Epithelial cell of proximal tubule (primary cell): ENCODE data around the gene SAMD4A. TPM values are rescaled to one million over a fixed set of nuclear protein-coding genes. Genes with fewer than 3 reads are reported as not detected.

Source experiments
- DNase-seq: peaks from one replicate; pipeline ENCODE4 v3.0.0-alpha.2; 2011; ENCODE audit warnings: low read depth
- H3K4me3 ChIP-seq: 2 replicates; pipeline ENCODE4 v1.5.1; 2011; ENCODE audit warnings: low read depth, mild to moderate bottlenecking, low read length
- CTCF ChIP-seq: conservative IDR thresholded peaks from 2 replicates; pipeline ENCODE4 v1.5.1; 2012; ENCODE audit warnings: low read depth, mild to moderate bottlenecking, low read length
- total RNA-seq: library from RNA; depleted of rRNA; stranded (reverse); fragments of >200 nt; gene quantifications from 2 replicates; pipeline ENCODE4 v1.2.3, GENCODE V29; 2015

Gene SAMD4A
- total RNA-seq, 1 donor from 2014 or later = 18.9 TPM

- TF ChIP-seq CTCF = no peak
- peak; percentile 37 for DNase-seq
- H3K4me3 ChIP-seq = no peak overlapping the region
Measured at GRCh38 chr14:54698966-54699530, 132.1 kb downstream of the SAMD4A start.

GRCh38 chr14:54699735-54700134, 132.8 kb downstream of the SAMD4A start:
- TF ChIP-seq CTCF = no peak
- DNase-seq = no peak

GRCh38 chr14:54700717-54701116, 133.8 kb downstream of the SAMD4A start:
- DNase-seq = no peak
- H3K4me3 ChIP-seq = no peak overlapping the region
- no peak for TF ChIP-seq CTCF

More at GRCh38 chr14:54699735-54700134, 132.8 kb downstream of the SAMD4A start:
- H3K4me3 ChIP-seq = no peak overlapping the region

GRCh38 chr14:54702014-54702491, 135.1 kb downstream of the SAMD4A start:
- no peak for TF ChIP-seq CTCF
- no peak overlapping the region for H3K4me3 ChIP-seq
- DNase-seq = no peak

GRCh38 chr14:54702492-54702891, 135.6 kb downstream of the SAMD4A start:
- no peak for TF ChIP-seq CTCF
- DNase-seq = no peak
- H3K4me3 ChIP-seq = no peak overlapping the region

GRCh38 chr14:54703082-54703481, 136.2 kb downstream of the SAMD4A start:
- DNase-seq = no peak
- no peak overlapping the region for H3K4me3 ChIP-seq
- TF ChIP-seq CTCF = no peak

- TF ChIP-seq CTCF = no peak
- DNase-seq = no peak
- no peak overlapping the region for H3K4me3 ChIP-seq
Measured at GRCh38 chr14:54703724-54704123, 136.8 kb downstream of the SAMD4A start.
